ENCODE results near the gene MORC1.
"Not testable (repeated sequence)": the region's sequence is repeated elsewhere in the genome, so short reads cannot be mapped to it uniquely, and the experiment has no call there.

Gene MORC1

DNA sequence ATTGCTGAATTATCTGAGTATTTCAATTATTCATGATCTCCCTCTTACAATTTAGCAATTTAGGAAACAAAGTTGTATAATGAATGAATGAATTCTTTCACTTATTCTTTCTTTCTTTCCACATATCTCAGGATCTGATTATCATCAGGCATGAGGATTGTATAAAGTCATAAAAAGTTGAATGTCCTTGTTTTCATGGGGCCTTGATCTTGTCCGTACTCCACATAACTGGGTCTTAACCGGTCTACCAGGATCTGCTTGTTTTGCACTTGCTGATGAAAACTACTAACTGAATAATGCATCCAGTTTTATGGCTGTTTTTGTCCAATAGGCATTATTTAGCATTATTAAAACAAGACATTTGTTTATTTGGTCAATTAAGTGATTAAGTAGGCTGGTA lies 31.1 kb upstream of the MORC1 start:
- TF ChIP-seq, protein P1, sequence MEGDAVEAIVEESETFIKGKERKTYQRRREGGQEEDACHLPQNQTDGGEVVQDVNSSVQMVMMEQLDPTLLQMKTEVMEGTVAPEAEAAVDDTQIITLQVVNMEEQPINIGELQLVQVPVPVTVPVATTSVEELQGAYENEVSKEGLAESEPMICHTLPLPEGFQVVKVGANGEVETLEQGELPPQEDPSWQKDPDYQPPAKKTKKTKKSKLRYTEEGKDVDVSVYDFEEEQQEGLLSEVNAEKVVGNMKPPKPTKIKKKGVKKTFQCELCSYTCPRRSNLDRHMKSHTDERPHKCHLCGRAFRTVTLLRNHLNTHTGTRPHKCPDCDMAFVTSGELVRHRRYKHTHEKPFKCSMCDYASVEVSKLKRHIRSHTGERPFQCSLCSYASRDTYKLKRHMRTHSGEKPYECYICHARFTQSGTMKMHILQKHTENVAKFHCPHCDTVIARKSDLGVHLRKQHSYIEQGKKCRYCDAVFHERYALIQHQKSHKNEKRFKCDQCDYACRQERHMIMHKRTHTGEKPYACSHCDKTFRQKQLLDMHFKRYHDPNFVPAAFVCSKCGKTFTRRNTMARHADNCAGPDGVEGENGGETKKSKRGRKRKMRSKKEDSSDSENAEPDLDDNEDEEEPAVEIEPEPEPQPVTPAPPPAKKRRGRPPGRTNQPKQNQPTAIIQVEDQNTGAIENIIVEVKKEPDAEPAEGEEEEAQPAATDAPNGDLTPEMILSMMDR (IDR thresholded peaks at IDR 0.05; ENCODE audit: unreplicated experiment in 3 of 3): no peak
- Mint-ChIP-seq H3K4me3 (no peak overlapping the region), H3K27me3 (ENCODE audit: low read depth) (no peaks in the 10 kb centered on the region), H3K36me3 (ENCODE audit: low read depth) (no peaks in the 10 kb centered on the region), H3K9me3 (no peaks in the 10 kb centered on the region), H3K4me1 (no peaks in the 10 kb centered on the region), H3K27ac (no peak overlapping the region)

DNA sequence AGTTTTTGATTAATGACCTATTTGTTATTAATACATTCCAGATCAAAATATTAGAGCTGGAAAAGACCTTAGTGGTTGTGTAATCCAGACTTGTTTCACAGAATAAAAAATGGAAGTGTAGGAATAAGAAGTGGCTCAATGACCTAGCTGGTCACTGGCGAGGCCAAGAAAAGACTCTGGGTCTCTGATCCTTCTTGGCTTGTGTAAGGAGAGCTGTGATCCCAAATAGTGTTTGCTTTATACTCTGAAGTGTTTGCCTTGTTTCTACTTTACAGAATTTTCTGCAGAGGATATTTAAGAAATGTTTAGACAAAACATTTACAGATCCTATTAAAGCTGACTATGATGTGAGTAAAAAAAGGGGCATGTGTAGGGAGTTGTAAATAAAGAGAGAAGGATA lies 25.7 kb upstream of the MORC1 start:
- peak overlapping the region in 2 of 3 experiments; percentile 16 to 35 for H3K27ac Mint-ChIP-seq
- TF ChIP-seq, protein P1 (IDR thresholded peaks at IDR 0.05; ENCODE audit: unreplicated experiment in 3 of 3): no peak
- no peaks in the 10 kb centered on the region for H3K4me1 Mint-ChIP-seq
- H3K9me3 Mint-ChIP-seq: no peaks in the 10 kb centered on the region
- H3K36me3 Mint-ChIP-seq (ENCODE audit: low read depth): no peaks in the 10 kb centered on the region
- no peaks in the 10 kb centered on the region for H3K27me3 Mint-ChIP-seq (ENCODE audit: low read depth)
- no peak overlapping the region for H3K4me3 Mint-ChIP-seq

DNA sequence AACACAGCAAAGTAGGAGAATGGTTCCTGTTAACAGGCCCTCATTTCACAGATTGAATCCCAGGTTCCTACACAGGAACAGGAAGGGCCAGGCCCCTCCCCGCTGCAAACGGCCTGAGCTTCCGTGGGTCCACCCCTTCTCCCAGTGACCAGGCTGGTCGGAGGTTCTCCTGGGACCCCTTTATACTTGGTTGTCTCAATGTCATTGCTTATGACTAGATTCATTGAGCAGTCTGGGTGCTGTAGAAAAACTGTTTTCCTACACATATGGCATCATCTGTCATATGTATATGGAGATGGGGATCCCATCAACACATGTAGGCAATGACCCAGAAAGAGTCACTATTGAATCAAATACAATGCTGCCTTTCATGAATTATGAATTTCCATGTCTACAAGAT lies 22.4 kb upstream of the MORC1 start:
- H3K27me3 Mint-ChIP-seq (ENCODE audit: low read depth): no peaks in the 10 kb centered on the region
- no peaks in the 10 kb centered on the region for H3K36me3 Mint-ChIP-seq (ENCODE audit: low read depth)
- no peaks in the 10 kb centered on the region for H3K9me3 Mint-ChIP-seq
- TF ChIP-seq, protein P1 (IDR thresholded peaks at IDR 0.05; ENCODE audit: unreplicated experiment in 3 of 3): no peak
- H3K27ac Mint-ChIP-seq: peak overlapping the region in 2 of 3 experiments; percentile 41 to 50
- H3K4me1 Mint-ChIP-seq: no peaks in the 10 kb centered on the region
- H3K4me3 Mint-ChIP-seq: no peak overlapping the region

DNA sequence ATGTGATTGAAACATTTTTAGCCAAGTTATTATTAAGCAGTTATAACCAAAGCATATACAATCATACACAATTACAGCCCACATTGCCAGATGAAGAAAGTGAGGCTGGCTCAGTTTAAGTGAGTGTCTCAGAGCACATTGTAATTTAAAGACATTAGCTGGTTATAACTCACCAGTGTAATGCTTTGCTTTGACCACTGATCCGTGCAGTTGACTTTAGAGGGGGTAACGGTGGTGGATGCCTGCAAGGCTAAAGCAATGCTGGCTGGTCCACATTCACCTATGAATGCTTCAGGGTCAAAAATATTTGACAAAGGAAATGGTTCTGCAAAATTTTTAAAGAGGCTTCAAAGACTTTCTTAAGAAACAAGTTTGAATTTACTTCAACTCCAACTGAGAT lies 19.8 kb upstream of the MORC1 start:
- Mint-ChIP-seq H3K4me3 (peak overlapping the region in 1 of 3 experiments; percentile 59), H3K9me3 (no peaks in the 10 kb centered on the region), H3K27ac (peak overlapping the region; percentile 54 to 76 (median 72)), H3K4me1 (no peaks in the 10 kb centered on the region), H3K27me3 (ENCODE audit: low read depth) (no peaks in the 10 kb centered on the region), H3K36me3 (ENCODE audit: low read depth) (no peaks in the 10 kb centered on the region)
- TF ChIP-seq, protein P1 (IDR thresholded peaks at IDR 0.05; ENCODE audit: unreplicated experiment in 3 of 3): no peak

DNA sequence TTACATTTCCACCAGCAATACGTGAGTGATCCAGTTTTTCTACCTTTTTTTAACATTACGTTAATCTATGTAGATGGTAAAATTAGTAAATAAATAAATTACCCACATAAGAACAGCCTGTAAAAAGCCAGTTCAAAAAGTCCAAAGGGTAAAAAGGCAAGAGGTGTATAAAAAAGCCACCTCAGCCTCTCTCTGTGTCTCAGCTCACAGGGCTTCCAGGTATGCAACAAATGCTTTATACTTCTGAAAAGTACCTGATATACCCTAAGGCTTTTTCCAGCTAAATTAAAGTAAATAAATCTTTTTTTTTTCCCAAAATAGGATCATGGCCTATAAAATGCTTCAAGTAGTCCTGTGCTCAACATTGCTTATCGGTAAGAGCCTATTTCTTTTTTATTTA lies 18.6 kb upstream of the MORC1 start, which contains the start of gene C3orf85:
Gene C3orf85, plus strand, starts transcription at position 197 of the 400 bp plus-strand sequence. Its CDS starts 129 bp downstream, at position 326.
- peak within 1 kb of the TSS; percentile 59 to 78 (median 77) for H3K27ac Mint-ChIP-seq
- TF ChIP-seq, protein P1 (IDR thresholded peaks at IDR 0.05; ENCODE audit: unreplicated experiment in 3 of 3): no peak
- no peaks in the 10 kb centered on the region for H3K27me3 Mint-ChIP-seq (ENCODE audit: low read depth)
- H3K4me1 Mint-ChIP-seq: no peaks in the 10 kb centered on the region
- H3K36me3 Mint-ChIP-seq (ENCODE audit: low read depth): no peaks in the 10 kb centered on the region
- no peaks in the 10 kb centered on the region for H3K9me3 Mint-ChIP-seq
- peak within 1 kb of the TSS in 1 of 3 experiments; percentile 61 for H3K4me3 Mint-ChIP-seq

DNA sequence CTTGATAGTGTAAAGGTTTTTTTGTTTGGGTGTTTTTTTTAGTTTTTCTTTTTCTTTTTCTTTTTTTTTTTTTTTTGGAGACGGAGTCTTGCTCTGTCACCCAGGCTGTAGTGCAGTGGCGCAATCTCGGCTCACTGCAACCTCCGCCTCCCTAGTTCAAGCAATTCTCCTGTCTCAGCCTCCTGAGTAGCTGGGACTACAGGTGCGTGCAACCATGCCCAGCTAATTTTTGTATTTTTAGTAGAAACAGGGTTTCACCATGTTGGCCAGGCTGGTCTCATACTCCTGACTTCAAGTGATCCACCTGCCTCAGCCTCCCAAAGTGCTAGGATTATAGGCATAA lies 15.5 kb upstream of the MORC1 start:
- H3K4me3 Mint-ChIP-seq; H3K36me3 Mint-ChIP-seq (ENCODE audit: low read depth); H3K27me3 Mint-ChIP-seq (ENCODE audit: low read depth); H3K9me3 Mint-ChIP-seq; H3K4me1 Mint-ChIP-seq: not testable (repeated sequence)
- H3K27ac Mint-ChIP-seq: peak overlapping the region in 1 of 3 experiments; percentile 21
